Progenitor cell of endocrine pancreas (in vitro differentiated cells): ENCODE data around the gene ILKAP. TPM values are rescaled to one million over a fixed set of nuclear protein-coding genes. Genes with fewer than 3 reads are reported as not detected.
A peak's percentile ranks its signal among the peaks of the same experiment; 100 is the strongest.

ENCODE experiments used
- DNase-seq: peaks from one replicate; pipeline ENCODE4 v3.0.0; 2021; ENCODE audit warnings: low spot score; ENCODE audit not compliant: unreplicated experiment
- H3K27ac Mint-ChIP-seq: 2 replicates; pipeline ENCODE4 v1.8.0; 2021; ENCODE audit warnings: mild to moderate bottlenecking, moderate library complexity, mixed read lengths
- H3K27me3 Mint-ChIP-seq: 2 replicates; pipeline ENCODE4 v1.8.0; 2021; ENCODE audit warnings: mixed read lengths
- H3K36me3 Mint-ChIP-seq: 2 replicates; pipeline ENCODE4 v1.8.0; 2022; ENCODE audit warnings: mixed read lengths; ENCODE audit not compliant: insufficient read depth
- H3K4me1 Mint-ChIP-seq: 2 replicates; pipeline ENCODE4 v1.8.0; 2021; ENCODE audit warnings: low read depth, mixed read lengths
- H3K4me3 Mint-ChIP-seq: 2 replicates; pipeline ENCODE4 v1.8.0; 2021; ENCODE audit warnings: low read depth, mild to moderate bottlenecking, moderate library complexity, mixed read lengths
- H3K9me3 Mint-ChIP-seq: 2 replicates; pipeline ENCODE4 v1.8.0; 2021; ENCODE audit warnings: low read depth, mixed read lengths
- total RNA-seq: library from RNA; stranded (reverse); gene quantifications from 2 replicates; pipeline ENCODE4 v1.2.1, GENCODE V29; 2021
- TF ChIP-seq, protein P1 (sequence below): fragments of 200-600 bp; sonication (generic); IDR thresholded peaks from one replicate; pipeline ENCODE4 v1.5.0; 2021; ENCODE audit warnings: antibody characterized with exemption, mild to moderate bottlenecking; ENCODE audit not compliant: unreplicated experiment

Gene ILKAP
- total RNA-seq, 1 donor from 2014 or later = 56.3 TPM

GRCh38 chr2:238140721-238141540, 62.6 kb downstream of the ILKAP start:
- H3K4me1 Mint-ChIP-seq = no peaks in the 10 kb centered on the region
- H3K4me3 Mint-ChIP-seq = no peak overlapping the region
- H3K36me3 Mint-ChIP-seq = no peaks in the 10 kb centered on the region
- no peaks in the 10 kb centered on the region for H3K9me3 Mint-ChIP-seq
- no peak overlapping the region for H3K27ac Mint-ChIP-seq
- DNase-seq = no peak
- H3K27me3 Mint-ChIP-seq = no peaks in the 10 kb centered on the region
- TF ChIP-seq, protein P1, sequence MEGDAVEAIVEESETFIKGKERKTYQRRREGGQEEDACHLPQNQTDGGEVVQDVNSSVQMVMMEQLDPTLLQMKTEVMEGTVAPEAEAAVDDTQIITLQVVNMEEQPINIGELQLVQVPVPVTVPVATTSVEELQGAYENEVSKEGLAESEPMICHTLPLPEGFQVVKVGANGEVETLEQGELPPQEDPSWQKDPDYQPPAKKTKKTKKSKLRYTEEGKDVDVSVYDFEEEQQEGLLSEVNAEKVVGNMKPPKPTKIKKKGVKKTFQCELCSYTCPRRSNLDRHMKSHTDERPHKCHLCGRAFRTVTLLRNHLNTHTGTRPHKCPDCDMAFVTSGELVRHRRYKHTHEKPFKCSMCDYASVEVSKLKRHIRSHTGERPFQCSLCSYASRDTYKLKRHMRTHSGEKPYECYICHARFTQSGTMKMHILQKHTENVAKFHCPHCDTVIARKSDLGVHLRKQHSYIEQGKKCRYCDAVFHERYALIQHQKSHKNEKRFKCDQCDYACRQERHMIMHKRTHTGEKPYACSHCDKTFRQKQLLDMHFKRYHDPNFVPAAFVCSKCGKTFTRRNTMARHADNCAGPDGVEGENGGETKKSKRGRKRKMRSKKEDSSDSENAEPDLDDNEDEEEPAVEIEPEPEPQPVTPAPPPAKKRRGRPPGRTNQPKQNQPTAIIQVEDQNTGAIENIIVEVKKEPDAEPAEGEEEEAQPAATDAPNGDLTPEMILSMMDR = no peak

DNA sequence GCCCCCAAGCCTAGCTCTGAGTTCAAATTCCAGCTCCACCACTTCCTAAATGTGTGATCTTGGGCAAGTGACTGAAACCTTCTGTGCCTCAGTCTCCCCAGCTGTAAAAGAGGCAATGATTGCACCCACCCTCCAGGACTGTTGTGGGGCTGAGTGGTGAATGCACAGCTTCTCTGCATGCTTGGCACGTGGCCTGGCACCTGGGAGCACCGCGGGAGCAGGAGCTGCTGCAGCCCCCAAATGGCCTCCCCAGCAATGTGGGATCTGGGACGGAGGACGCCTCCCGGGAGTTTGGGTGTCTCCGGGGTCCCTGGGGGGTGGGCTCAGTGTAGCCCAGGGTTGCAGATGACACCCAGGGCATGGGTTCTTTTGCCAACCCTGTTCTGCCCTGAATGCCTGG, 63.5 kb downstream of the ILKAP start:
- H3K27ac Mint-ChIP-seq = no peak overlapping the region
- H3K4me1 Mint-ChIP-seq = no peaks in the 10 kb centered on the region
- DNase-seq = no peak
- TF ChIP-seq, protein P1 = no peak
- no peaks in the 10 kb centered on the region for H3K27me3 Mint-ChIP-seq
- no peaks in the 10 kb centered on the region for H3K9me3 Mint-ChIP-seq
- no peaks in the 10 kb centered on the region for H3K36me3 Mint-ChIP-seq
- no peak overlapping the region for H3K4me3 Mint-ChIP-seq

DNA sequence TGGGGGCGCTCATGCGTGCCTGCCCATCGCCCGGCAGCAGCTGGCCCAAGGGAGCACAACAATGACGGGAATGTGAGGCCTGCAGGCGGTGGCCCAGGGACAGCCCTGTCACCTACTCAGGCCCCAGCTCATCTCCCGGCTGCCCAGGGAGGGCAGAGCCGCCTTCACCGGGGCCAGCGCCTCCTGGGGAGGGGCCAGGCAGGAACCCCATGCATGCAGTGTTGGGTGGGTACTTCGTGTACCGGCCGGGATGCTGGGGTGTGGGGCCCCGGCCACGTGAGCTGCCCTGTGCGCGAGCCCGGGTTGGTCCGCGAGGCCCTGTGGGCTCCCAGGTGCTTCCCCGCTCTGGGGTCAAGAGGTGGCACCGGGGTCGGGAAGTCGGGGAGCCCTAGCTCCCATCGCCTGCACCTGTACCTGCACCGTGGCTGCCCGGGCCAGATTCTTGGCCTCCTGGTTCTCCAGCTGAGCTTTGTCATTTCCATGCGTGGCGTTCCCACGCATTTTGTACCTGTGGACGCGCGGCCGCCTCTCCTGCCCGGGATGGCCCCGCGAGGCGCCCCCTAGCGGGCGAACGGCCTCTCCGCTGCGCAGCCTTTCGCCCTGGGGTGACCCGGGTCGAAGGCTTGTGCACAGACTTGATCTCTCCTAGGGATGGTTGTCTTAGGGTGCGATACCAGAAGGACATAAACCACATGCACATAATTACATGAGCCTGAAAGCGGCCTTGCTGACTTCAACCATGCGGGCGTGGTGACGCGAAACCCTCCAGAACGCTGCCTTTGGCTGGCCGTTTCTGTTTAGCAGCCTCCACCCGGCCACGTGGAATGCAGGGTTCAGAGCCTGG, 64.1 kb downstream of the ILKAP start:
- no peak for DNase-seq
- H3K27ac Mint-ChIP-seq = no peak overlapping the region
- H3K27me3 Mint-ChIP-seq = no peaks in the 10 kb centered on the region
- H3K4me3 Mint-ChIP-seq = no peak overlapping the region
- TF ChIP-seq, protein P1 = peak; percentile 62
- H3K4me1 Mint-ChIP-seq = no peaks in the 10 kb centered on the region
- no peaks in the 10 kb centered on the region for H3K9me3 Mint-ChIP-seq
- no peaks in the 10 kb centered on the region for H3K36me3 Mint-ChIP-seq

GRCh38 chr2:238138331-238139195, 64.9 kb downstream of the ILKAP start, which contains the start of gene KLHL30:
Gene KLHL30 (plus strand): TSS chr2:238138668. CDS start chr2:238140755, 2,087 bp downstream.
- TF ChIP-seq, protein P1 = no peak
- Mint-ChIP-seq H3K4me1 (no peaks in the 10 kb centered on the region), H3K27ac (no peak within 1 kb of the TSS), H3K4me3 (no peak within 1 kb of the TSS), H3K36me3 (no peaks in the 10 kb centered on the region), H3K27me3 (peaks cover under 1% of the 10 kb centered on the region), H3K9me3 (no peaks in the 10 kb centered on the region)
- DNase-seq = no peak

- TF ChIP-seq, protein P1 = no peak
- Mint-ChIP-seq H3K9me3 (no peaks in the 10 kb centered on the region), H3K27ac (no peak overlapping the region), H3K4me1 (no peaks in the 10 kb centered on the region), H3K27me3 (peaks cover 3% of the 10 kb centered on the region), H3K4me3 (no peak overlapping the region), H3K36me3 (no peaks in the 10 kb centered on the region)
- no peak for DNase-seq
These were observed 65.6 kb downstream of the ILKAP start for GRCh38 chr2:238137885-238138284.
